Mucosa of descending colon (tissue), 3 donors: ENCODE results near the gene SPECC1L. TPM values are rescaled to one million over a fixed set of nuclear protein-coding genes. Genes with fewer than 3 reads are reported as not detected.

Experiments
- ATAC-seq: fragments of 200-7000 bp; cut with Tn5 transposase; one replicate; pipeline ENCODE4 v1.9.1; 2020; ENCODE audit warnings: mild to moderate bottlenecking, moderate library complexity
- DNase-seq, 3 donors: peaks; one replicate each; pipeline ENCODE4 v3.0.0-alpha.2; 2020
- H3K36me3 ChIP-seq: fragments of 200-600 bp; one replicate; pipeline ENCODE4 v1.8.0; 2021; ENCODE audit warnings: low read depth, mild to moderate bottlenecking
- H3K4me1 ChIP-seq: fragments of 200-600 bp; one replicate; pipeline ENCODE4 v1.8.0; 2021; ENCODE audit warnings: low read depth, mild to moderate bottlenecking
- H3K4me3 ChIP-seq: fragments of 200-600 bp; one replicate; pipeline ENCODE4 v1.8.0; 2021; ENCODE audit warnings: mild to moderate bottlenecking
- H3K9me3 ChIP-seq: fragments of 200-600 bp; one replicate; pipeline ENCODE4 v1.8.0; 2021; ENCODE audit warnings: mild to moderate bottlenecking
- CTCF ChIP-seq: fragments of 200-600 bp; IDR thresholded peaks from one replicate; pipeline ENCODE4 v1.8.0; 2022; ENCODE audit warnings: antibody characterized with exemption, mild to moderate bottlenecking
- intact Hi-C, 2 donors: fragments of 100-400 bp; cut with DNase I in 1 of 2; cut with micrococcal nuclease in 1 of 2; formaldehyde crosslinking; loops; one replicate each; pipeline versions ENCODE4 v1.11.0 to v1.11.1; 2022; cut with DNase I, micrococcal nuclease
- total RNA-seq, 3 donors: library from RNA; stranded (reverse); fragmentation: NEBNext Ultra II Directional in 2 of 3; extraction: Animal tissue kit (Norgen Biotek cat#: 25700) in 2 of 3; gene quantifications; one replicate each; pipeline versions ENCODE4 v1.2.1 to v1.2.4, GENCODE V29; 2021 to 2023
- donor health status: DM: no; HTN: no; CAD: no; lungs with moderate emphysema.
- donor health status: DM: no; HTN: no; CAD: no.
- donor health status: DM: no; HTN: yes; CAD: no.

SPECC1L gene
- total RNA-seq, 3 donors from 2014 or later: 78.7 to 116 (median 105) TPM

- Histone ChIP-seq H3K4me3 (no peak overlapping the region), H3K4me1 (no peaks in the 10 kb centered on the region), H3K36me3 (no peaks in the 10 kb centered on the region), H3K9me3 (no peaks in the 10 kb centered on the region)
- TF ChIP-seq CTCF: no peak
- intact Hi-C loops: no loop called here
- DNase-seq: no peak
- ATAC-seq: no peak
Observed at GRCh38 chr22:24409707-24410106, 139.1 kb downstream of the SPECC1L start.

- Histone ChIP-seq H3K4me1 (no peaks in the 10 kb centered on the region), H3K36me3 (no peaks in the 10 kb centered on the region), H3K9me3 (no peaks in the 10 kb centered on the region), H3K4me3 (no peak overlapping the region)
- TF ChIP-seq CTCF: no peak
- intact Hi-C loops: no loop called here
- DNase-seq (peak in 1 of 3 donors; percentile 7), ATAC-seq (no peak)
Observed at GRCh38 chr22:24410110-24410856, 139.7 kb downstream of the SPECC1L start.

- peak in 1 of 3 donors; percentile 15 for DNase-seq
Observed at GRCh38 chr22:24411256-24412004, 140.8 kb downstream of the SPECC1L start.

GRCh38 chr22:24412274-24412673 lies 141.6 kb downstream of the SPECC1L start:
- intact Hi-C loops: no loop called here

More at GRCh38 chr22:24411256-24412004, 140.8 kb downstream of the SPECC1L start:
- no peak overlapping the region for H3K4me3 ChIP-seq
- H3K4me1 ChIP-seq: no peaks in the 10 kb centered on the region
- H3K36me3 ChIP-seq: no peaks in the 10 kb centered on the region
- intact Hi-C loops: no loop called here
- no peak for ATAC-seq
- H3K9me3 ChIP-seq: no peaks in the 10 kb centered on the region
- TF ChIP-seq CTCF: no peak

GRCh38 chr22:24413271-24413670 lies 142.6 kb downstream of the SPECC1L start:
- Histone ChIP-seq H3K9me3 (no peaks in the 10 kb centered on the region), H3K36me3 (no peaks in the 10 kb centered on the region), H3K4me3 (no peak overlapping the region), H3K4me1 (no peaks in the 10 kb centered on the region)
- DNase-seq: no peak
- intact Hi-C loops: no loop called here
- ATAC-seq: no peak
- TF ChIP-seq CTCF: no peak

More at GRCh38 chr22:24412274-24412673, 141.6 kb downstream of the SPECC1L start:
- Histone ChIP-seq H3K36me3 (no peaks in the 10 kb centered on the region), H3K9me3 (no peaks in the 10 kb centered on the region), H3K4me1 (no peaks in the 10 kb centered on the region), H3K4me3 (no peak overlapping the region)
- TF ChIP-seq CTCF: no peak
- DNase-seq: peak in 1 of 3 donors; percentile 12
- ATAC-seq: no peak
